GM21825 (cell line): ENCODE results near the gene SGMS2.

Source experiments
- ATAC-seq: cut with Tn5 transposase; IDR thresholded peaks from one replicate; pipeline ENCODE4 v1.9.1; 2021; ENCODE audit warnings: mild to moderate bottlenecking, moderate library complexity; ENCODE audit not compliant: unreplicated experiment

SGMS2 gene

GRCh38 chr4:107824350-107825071 is at the start of gene SGMS2:
Gene SGMS2 (plus strand): TSS chr4:107824932. CDS start chr4:107895554, 70,622 bp downstream.
- ATAC-seq: peak; percentile 77

GRCh38 chr4:107777890-107778289 is 46.8 kb upstream of the SGMS2 start:
- no peak for ATAC-seq

- ATAC-seq: no peak
These were observed 45.8 kb upstream of the SGMS2 start for GRCh38 chr4:107778784-107779530.

- ATAC-seq: no peak
These were observed 44.1 kb upstream of the SGMS2 start for GRCh38 chr4:107780665-107781064.

- no peak for ATAC-seq
These were observed 32.8 kb upstream of the SGMS2 start for GRCh38 chr4:107791902-107792301.

- ATAC-seq: no peak
These were observed 32.0 kb upstream of the SGMS2 start for GRCh38 chr4:107792711-107793110.

GRCh38 chr4:107793996-107794395 is 30.7 kb upstream of the SGMS2 start:
- no peak for ATAC-seq

- no peak for ATAC-seq
These were observed 24.9 kb upstream of the SGMS2 start for GRCh38 chr4:107799669-107800450.

- no peak for ATAC-seq
These were observed 24.0 kb upstream of the SGMS2 start for GRCh38 chr4:107800706-107801105.

GRCh38 chr4:107801766-107802211 is 22.9 kb upstream of the SGMS2 start:
- no peak for ATAC-seq

GRCh38 chr4:107804956-107805355 is 19.8 kb upstream of the SGMS2 start:
- no peak for ATAC-seq

GRCh38 chr4:107806196-107806595 is 18.5 kb upstream of the SGMS2 start:
- ATAC-seq: no peak

GRCh38 chr4:107808572-107808971 is 16.2 kb upstream of the SGMS2 start:
- no peak for ATAC-seq

- no peak for ATAC-seq
These were observed 15.5 kb upstream of the SGMS2 start for GRCh38 chr4:107809210-107809609.

GRCh38 chr4:107814758-107815157 is 10.0 kb upstream of the SGMS2 start:
- no peak for ATAC-seq

GRCh38 chr4:107815158-107815557 is 9.6 kb upstream of the SGMS2 start:
- no peak for ATAC-seq

GRCh38 chr4:107818301-107818910 is 6.3 kb upstream of the SGMS2 start:
- ATAC-seq: no peak

- ATAC-seq: no peak
These were observed 822 bp upstream of the SGMS2 start for GRCh38 chr4:107823870-107824349.

- ATAC-seq: peak; percentile 28
These were observed 516 bp downstream of the SGMS2 start for GRCh38 chr4:107825072-107825824.

- ATAC-seq: no peak
These were observed 1.8 kb downstream of the SGMS2 start for GRCh38 chr4:107826421-107826980.
